HL-60/S4 (cell line): ENCODE measurements around the gene RBP5.

Experiments
- in situ Hi-C: fragments of 300-500 bp; cut with MboI; formaldehyde crosslinking; loops from 2 replicates; pipeline ENCODE4 v1.14.3; 2022; ENCODE audit warnings: low sequenced_read_pairs

RBP5 gene

DNA sequence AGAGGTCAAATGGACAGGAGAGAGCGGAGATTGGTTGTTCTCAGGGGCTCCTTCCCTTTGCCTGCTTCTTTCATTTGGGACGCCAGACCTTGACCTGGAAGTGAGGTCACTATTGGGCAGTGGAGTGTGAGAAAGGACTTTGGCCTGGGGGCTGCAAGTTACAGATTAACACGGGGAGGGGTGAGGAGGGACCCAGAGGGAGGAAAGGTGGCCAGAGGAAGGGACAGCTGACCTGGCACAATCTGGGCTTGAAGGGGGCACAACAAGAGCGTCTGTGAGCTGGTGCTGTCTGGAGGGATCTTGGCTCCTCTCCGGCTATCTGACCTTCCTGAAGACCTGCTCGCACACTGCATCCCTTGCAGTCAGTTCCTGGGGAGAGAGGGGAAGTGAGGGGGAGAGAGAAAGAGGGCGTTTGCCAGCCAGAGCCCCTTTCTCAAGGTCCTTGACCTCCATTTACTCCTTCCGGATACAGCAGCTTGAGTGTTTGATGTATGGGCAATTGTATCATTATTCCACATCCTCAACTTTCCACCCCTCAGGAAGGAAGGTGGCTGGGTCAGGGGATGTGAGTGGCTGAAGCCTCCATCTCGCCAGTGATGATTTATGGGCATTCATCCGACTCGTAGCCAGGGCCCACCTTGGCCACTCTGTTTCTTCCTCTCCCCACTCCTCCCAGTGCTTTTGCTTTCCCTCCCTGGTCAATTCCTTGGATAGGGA, 4.7 kb downstream of the RBP5 start:
- in situ Hi-C loops, result loop anchor here (25.0 kb wide), 1 partner anchor 187 kb away; the partner anchor contains the start of genes ATN1, C12orf57 and RNU7-1

DNA sequence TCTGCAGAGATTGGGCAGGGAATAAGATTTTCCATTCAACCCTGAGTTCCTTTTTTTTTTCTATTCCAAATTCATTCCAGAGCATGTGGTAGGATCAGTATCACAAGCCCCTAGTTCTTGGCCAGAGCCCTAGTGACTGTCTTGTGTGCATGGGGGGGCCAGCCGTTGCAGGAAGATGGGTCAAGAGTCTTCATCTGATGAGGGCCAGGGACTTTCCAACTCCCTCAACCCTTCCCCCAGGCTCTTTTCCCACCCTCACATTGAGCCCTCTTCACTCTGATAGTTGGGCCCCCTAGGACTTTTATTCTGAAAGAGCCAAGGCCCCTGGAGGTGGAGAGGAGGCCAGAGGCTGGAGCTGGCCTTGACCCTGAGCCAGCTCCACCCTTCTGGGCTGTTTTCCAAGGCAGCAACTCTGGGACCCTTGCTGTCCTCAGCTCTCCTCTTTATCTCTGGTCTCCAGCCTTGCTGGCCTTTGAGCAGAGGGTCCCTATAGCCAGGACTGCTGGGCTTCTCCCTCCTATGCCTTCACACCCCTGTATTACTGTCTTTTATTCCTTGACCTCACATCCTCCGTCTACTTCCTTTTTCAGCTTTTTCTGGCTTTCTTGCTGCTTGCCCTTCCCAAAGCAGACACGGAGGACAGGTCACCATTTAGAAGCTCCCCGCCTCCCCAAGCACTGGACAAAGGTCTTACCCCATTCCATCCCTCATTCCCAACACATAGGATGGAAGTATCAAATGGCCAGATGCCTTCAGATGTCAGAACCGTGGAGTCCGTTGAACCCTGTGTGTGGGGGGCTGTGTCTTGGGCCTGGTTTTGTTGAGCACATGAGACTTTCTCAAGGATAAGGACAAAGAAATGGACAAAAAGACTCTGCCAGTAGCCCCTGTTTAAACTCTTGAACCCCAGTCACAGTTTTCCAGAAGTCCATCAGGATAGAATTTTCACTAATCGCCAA, 5.6 kb downstream of the RBP5 start:
- in situ Hi-C loops, result loop anchor here (25.0 kb wide), 1 partner anchor 186 kb away; the partner anchor contains the start of genes ATN1, C12orf57 and RNU7-1

DNA sequence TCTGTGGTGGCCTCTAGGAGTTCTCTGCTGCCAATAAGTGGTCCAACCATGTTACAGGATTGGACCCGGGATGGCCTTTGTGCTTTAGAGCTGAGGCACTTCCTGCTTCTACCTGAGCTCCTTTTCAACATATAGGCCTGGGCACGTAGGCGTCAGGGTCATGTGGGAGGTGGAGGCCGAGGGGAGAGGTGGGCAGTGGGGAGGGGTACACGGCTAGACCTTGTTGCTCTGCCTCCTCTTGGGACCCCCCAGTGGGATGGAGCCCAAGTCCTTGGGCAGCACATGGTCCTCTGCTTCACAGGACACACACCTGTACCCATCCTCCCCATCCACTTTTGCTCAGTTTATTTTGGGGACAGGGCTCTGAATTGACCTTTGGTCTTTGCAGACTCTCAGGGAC, 7.4 kb downstream of the RBP5 start:
- in situ Hi-C loops, result loop anchor here (25.0 kb wide), 1 partner anchor 184 kb away; the partner anchor contains the start of genes ATN1, C12orf57 and RNU7-1

DNA sequence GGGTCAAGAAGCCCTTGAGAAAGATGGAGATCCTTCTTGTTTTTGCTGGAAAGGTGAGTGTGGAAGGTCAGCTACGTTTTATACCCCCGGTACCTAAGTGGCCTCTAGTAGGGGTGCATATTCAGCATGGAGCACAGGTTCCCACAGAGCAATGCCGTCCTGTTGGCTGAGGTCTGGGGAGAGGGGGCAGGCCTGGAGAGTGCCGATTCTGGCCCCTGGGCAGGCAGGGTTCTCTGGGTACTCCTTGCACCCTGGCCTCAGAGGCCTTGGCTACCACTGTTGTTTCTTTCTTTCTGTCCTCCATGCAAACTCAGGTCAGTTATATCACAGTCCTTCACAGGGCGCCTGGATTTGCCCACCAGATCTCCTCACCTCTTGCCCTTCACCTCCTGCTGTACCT, 8.5 kb downstream of the RBP5 start:
- in situ Hi-C loops, result loop anchor here (25.0 kb wide), 1 partner anchor 183 kb away; the partner anchor contains the start of genes ATN1, C12orf57 and RNU7-1

DNA sequence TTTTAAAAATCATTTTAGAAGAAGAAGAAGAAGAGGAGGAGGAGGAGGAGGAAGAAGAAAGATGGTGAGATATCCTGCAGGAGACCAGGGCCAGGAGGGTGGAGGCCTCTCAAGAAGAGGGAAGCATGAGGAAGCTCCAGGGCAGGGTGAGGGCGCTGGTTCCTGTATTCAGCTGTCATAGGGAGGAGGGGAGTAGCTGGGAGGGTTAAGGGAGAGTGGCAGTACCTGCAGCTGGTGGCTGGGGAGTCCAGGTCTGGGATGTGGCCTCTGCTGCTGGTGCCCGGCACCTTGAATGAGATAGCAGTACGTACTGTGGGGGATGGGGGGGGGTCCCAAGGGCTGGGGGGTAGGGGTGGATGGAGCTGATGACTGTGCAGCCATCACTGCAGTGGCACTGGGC, 9.8 kb downstream of the RBP5 start:
- in situ Hi-C loops, result loop anchor here (25.0 kb wide), 1 partner anchor 182 kb away; the partner anchor contains the start of genes ATN1, C12orf57 and RNU7-1

DNA sequence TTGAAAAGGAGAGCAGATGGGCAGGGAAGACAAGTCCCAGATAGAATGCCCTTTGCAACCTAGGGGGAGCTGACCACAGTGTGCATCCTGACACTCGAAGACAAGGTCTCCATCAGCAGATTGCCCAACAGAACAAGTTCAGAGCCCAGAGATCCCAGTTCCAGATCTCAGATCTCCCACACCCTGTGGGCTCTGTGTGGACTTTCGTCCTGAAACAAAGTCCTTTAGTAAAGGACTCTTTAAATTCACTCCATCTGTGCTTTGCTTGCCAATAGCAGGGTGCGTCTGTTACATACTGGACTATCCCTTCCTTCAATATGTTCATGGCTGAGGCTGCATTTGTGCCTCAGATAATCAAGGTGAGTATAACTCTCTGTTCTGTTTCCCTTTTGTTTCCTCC, 11.0 kb downstream of the RBP5 start:
- in situ Hi-C loops, result loop anchor here (25.0 kb wide), 1 partner anchor 180 kb away; the partner anchor contains the start of genes ATN1, C12orf57 and RNU7-1

DNA sequence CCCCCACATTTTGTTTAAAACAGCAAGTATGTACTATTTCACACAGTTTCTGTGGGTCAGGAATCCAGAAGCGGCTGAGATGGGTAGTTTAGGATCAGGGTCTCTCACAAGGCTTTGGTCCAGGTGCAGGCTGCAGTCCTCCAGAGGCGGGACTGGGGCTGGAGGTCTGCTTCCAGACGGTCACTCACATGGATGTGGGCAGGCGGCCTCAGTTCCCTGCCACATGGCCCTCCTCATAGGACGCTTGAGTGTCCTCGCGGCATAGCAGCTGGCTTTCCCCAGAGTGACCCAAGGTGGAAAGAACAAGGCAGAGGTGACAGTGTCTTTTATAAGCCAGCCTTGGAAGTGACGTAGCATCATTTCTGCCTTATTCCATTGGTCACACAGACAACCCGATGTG, 11.8 kb downstream of the RBP5 start:
- in situ Hi-C loops, result loop anchor here (25.0 kb wide), 1 partner anchor 180 kb away; the partner anchor contains the start of genes ATN1, C12orf57 and RNU7-1

DNA sequence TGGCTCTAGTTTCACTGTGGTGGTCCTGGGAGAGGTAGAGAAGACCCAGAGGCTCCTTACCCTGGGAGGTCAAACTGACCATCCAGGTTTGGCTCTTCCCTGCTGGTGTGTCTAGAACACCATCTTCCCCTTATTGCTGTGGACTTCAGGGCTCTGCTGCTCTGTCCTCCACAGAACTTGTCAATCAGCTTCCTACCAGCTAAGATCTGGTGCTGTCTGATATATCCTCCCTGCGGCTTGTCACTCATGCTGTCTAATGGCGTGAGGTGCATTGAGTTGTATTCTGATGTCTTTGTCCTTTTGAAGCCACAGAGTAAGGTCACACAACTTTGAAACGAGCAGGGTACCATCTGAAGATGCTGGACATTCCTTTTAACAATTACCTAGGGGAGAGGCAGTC, 12.5 kb downstream of the RBP5 start:
- in situ Hi-C loops, result loop anchor here (25.0 kb wide), 1 partner anchor 179 kb away; the partner anchor contains the start of genes ATN1, C12orf57 and RNU7-1

DNA sequence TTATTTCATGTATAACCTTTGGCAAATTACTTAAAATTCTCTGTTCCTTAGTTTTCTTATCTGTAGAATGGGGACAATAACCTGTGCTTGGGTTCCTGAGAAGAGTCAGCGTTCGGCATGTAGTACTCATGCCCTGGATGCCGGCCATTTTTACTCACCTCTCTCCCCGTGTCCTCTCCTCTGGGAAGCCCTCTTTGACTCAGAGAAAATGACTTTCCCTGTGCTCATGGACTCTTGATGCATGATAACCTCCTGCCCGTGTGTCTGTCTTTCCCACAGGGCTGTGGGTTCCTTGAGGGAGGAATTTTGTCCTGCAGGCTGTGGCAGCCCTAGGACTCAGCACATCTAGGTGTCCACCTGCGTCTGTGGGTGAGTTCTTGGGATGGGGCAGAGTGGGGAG, 13.8 kb downstream of the RBP5 start:
- in situ Hi-C loops, result loop anchor here (25.0 kb wide), 1 partner anchor 178 kb away; the partner anchor contains the start of genes ATN1, C12orf57 and RNU7-1

DNA sequence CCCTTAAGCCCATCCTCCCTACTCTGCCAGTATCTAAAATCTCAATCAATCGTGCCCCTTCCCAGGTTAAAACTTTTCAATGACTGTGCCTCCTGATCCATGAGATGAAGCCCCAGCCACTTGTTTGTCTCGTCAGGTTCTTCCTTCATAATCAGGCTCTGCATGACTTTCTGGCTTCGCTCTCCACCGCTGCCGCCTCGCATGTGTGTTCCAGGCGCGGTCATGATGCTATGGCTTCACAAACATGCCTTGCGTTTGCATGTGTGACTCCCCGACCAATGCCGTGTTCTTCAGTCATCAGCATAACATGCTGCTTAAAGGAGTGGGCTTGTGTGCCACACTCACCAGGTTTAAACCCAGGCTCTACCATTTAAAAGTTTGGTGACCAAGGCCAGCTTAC, 14.7 kb downstream of the RBP5 start:
- in situ Hi-C loops, result loop anchor here (25.0 kb wide), 1 partner anchor 177 kb away; the partner anchor contains the start of genes ATN1, C12orf57 and RNU7-1

DNA sequence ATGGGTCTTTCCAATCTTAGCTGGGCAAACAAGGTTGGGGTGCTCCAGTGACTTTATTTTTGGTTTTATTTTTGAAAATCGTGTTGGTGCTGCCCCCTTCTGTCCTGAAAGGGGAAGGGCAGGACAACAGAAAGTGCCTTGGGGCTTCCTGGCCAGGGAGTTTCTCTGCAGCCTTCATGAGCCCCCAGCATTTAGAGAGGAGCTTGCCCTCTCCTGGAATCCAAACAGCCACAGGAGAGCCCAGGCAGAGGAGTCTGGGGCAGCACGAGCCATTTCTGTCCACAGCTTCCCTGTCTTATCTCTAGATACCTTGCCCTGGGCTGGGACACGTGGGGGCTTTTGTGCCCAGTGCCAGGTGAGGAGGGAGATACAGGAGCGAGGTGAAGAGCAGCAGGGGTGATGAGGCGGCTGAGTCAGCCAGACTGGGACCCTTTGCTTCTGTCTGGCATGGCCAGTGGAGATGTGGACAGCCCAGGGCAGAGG, 15.3 kb downstream of the RBP5 start:
- in situ Hi-C loops, result loop anchor here (25.0 kb wide), 1 partner anchor 176 kb away; the partner anchor contains the start of genes ATN1, C12orf57 and RNU7-1

DNA sequence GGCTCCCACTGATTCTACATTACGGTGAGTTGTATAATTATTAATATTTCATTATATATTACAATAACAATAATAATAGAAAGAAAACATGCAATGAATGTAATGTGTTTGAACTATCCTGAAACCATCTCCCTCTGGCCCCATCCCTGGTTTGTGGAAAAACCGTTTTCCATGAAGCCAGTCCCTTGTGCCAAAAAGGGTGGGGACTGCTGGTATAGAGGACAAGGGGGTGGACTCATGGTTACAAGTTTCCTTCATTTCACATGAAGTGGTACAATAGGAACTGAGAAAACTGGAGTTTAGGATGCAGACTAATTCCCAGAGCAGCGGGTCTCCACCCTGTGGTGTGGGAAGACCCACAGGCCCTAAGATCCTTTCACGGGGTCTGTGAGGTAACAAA, 16.6 kb downstream of the RBP5 start:
- in situ Hi-C loops, result loop anchor here (25.0 kb wide), 1 partner anchor 175 kb away; the partner anchor contains the start of genes ATN1, C12orf57 and RNU7-1

DNA sequence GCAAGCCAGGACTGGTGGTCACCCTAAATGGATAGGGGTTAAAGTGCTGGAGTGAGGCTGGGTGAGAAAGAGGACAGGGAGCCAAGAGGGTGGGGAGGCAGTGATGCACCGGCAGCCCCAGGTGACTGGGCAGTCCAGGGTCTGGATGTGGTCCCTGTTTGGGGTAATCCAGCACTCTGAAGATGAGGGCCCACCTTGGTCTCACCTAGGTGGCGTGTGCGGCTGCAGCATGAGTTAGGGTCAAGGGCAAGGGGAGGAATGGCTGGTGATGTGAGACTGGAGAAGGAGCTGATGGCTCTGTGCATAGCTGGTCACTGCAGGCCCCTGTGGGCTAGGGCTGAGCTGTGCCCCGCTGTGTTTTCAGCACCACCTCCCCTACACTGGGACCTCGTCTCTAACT, 18.0 kb downstream of the RBP5 start:
- in situ Hi-C loops, result loop anchor here (25.0 kb wide), 1 partner anchor 173 kb away; the partner anchor contains the start of genes ATN1, C12orf57 and RNU7-1

DNA sequence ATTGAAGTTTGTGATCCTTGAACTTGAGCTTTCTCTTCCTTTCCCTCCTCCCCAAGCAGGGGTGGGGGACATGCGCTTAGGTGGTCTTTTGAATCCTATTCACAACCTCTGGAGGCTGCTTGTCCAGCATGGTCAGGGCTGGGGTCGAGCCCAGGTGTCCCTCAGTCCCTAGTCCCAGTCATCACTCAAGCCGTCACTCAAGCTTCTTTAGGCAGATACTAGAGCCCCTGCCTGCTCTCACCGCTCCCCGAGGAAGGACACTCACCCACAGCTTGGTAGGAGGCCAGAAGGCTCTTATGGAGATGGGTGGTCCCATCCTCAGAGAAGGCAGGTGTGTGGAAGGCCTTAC, 19.1 kb downstream of the RBP5 start:
- in situ Hi-C loops, result loop anchor here (25.0 kb wide), 1 partner anchor 172 kb away; the partner anchor contains the start of genes ATN1, C12orf57 and RNU7-1

DNA sequence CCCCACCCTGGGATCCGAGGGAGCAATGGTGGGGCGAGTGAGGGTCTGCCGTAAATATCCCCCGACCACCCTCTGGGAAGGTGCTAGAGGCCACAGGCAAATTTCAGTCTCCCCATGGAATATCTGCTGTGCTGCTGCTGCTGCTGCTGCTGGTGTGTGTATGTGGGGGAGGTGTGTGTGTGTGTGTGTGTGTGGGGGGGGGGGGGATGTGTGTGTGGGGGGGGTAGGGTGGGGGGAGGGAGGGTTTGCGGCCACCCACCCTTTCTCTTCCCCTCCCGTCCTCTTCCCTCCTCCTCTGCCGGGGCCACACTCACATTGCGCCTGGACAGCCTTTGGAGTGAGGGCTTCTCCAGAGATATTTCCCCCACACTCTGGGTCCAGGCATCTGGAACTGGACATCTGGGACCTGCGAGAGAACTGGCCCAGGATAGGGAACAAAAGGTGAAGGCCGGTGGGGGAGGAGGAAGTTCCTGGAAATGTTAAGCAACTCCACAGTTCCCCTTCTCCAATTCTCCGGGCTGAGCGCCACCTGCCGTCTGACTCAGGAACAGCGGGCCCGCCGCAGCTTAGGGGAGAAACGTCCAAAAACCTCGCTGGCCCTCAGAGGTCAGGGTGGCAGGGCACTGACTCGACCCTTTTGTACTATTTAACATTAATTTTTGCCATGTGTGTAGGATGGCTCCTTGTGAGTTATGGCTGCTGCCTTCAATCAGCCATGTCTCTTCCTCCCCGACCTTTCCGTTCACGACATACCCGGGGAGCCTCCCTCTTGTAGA, 19.7 kb downstream of the RBP5 start, which contains the start of gene C1RL:
C1RL (minus strand) TSS at position 419 of the 776 bp plus-strand sequence; CDS start at position 385, 34 bp downstream.
- in situ Hi-C loops, result loop anchor here (25.0 kb wide), 1 partner anchor 172 kb away; the partner anchor contains the start of genes ATN1, C12orf57 and RNU7-1

DNA sequence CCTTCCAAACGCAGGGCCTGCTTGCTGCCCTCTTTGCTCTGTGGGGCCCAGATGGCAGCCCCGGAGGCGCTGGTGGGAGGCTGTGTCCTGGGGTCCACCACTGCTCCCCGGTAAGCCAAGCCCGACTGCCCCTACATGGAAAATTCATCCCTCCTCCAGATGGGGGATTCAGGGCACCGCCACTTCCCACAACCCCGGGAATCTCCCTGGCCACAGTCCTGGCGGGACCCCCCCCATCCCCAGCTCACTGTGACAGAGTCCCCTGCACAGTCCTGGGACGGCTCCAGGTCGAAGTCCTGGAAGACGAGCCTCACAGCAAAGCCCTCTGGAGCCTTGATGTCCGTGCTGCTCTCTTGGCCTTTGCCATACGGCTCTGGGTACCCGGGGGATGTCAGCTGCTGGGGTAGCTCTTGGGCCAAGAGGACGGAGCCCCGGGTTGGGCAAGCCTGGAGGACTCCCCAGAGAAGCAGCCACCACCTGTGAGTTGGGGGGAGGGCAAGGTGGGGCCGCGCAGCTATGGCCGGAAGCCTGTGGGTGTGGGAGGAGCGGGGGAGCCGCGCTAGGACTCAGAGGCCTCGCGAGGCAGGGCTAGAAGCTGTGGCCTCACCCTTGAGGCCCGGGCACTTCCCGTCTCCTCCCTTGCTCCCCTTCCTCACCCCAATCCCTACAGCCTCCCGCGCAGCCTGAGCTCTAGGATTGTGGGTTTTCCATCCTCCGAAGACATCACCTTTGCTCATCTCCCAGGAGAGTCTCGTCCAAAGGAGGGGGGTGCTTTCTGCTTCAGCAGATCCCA, 20.5 kb downstream of the RBP5 start:
- in situ Hi-C loops, result loop anchor here (25.0 kb wide), 1 partner anchor 171 kb away; the partner anchor contains the start of genes ATN1, C12orf57 and RNU7-1

DNA sequence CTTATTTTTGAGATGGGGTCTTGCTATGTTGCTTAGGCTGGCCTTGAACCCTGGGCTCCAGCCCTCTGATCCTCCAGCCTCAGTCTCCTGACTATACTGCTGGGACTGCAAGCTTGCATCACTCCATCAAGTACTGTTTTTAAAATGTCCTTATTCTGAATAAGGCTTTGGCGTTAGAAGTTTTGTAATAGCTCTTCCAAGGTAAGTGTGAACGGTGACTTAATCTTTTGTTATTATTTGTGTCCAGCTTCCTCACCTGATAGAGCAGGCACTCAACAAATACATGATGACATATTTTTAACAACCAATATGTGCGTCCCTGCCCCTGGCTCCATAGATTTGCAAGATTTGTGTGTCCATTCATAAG, 21.1 kb downstream of the RBP5 start:
- in situ Hi-C loops, result loop anchor here (25.0 kb wide), 1 partner anchor 170 kb away; the partner anchor contains the start of genes ATN1, C12orf57 and RNU7-1

DNA sequence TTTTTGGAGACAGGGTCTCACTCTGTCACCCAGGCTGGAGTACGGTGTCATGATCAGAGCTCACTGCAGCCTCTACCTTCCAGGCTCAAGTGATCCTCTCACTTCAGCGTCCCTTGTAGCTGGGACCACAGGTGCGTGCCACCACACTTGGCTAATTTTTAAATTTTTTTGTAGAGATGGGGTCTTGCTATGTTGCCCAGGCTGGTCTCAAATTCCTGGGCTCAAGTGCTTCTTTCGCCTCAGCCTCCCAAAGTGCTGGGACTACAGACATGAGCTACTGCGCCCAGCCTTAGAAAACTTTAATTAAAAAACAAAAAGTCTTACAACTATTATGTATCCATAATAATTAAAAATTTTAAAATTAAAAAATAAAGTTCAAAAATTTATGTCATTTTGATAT, 21.5 kb downstream of the RBP5 start:
- in situ Hi-C loops, result loop anchor here (25.0 kb wide), 1 partner anchor 170 kb away; the partner anchor contains the start of genes ATN1, C12orf57 and RNU7-1
